OCI-M2 (cell line): Measurements from ENCODE around the gene LRP8.
"Not testable (repeated sequence)": the region's sequence is repeated elsewhere in the genome, so short reads cannot be mapped to it uniquely, and the experiment has no call there.

Source experiments
- DNase-seq: peaks from one replicate; lab custom pipeline; 2025; ENCODE audit not compliant: unreplicated experiment; lab: John Stamatoyannopoulos, UW

The LRP8 gene

DNA sequence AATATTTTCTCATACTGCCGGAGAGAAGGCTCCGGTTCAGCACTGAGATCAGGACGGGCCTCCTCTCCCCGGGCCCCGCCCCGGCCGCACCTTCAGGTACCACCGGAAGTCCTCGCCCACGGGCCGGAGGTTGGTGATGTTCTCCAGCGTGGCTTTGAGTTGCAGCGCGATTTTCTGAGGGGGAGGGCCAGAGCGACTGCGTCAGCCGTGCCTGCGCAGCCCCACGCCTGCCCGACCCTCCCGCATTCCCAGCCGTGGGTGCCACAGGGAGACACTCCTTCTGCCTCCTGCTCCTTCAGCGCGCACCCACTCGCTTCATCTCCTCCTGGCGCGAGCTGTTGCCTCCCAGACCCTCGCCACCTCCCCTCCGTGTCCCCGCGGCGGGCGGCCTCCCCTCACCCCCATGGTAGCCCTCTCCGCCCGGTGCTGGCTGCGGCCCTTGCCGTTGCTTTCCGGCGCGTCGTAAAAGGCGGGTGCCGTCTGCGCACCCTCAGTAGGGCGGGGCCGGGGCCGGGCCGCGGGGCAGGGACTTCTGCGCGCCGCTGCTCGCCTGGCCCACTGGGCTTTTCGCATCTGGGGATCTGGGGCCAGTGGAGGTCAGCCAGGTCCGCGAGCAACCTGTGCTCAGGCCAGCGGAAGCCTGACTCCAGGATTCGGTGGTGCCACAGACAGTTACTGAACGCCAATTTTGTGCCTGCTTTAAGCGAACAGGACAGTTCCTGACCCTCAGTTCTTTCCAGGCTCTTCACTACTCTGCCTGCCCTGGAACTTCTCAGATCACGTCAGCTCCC lies 107.5 kb downstream of the LRP8 start, which contains the start of gene CZIB:
Gene CZIB, minus strand, starts transcription at position 464 of the 791 bp plus-strand sequence. Its CDS starts 59 bp downstream, at position 405.
- no peak for DNase-seq

- no peak for DNase-seq
These were observed 108.2 kb downstream of the LRP8 start for GRCh38 chr1:53219711-53220110.

DNA sequence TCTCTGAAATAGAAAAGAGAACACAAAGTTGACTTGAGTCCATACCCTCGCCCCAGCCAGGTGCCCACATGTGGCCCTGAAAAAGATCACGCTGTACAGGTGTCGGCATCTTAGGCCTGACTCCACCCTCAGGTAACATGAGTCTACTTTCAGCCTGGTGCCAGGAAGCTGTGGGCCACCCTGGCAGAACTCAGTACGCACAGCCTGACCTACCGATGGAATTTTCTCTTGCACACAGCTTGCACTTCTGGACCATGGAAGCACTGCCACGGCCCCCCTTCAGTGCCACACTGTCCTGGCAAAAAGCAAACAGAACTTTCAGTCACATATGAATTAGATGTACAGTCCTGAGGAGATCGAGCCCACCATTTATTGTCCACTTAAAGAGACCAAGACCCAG lies 109.7 kb downstream of the LRP8 start:
- DNase-seq, result no peak

GRCh38 chr1:53214376-53214940 lies 113.4 kb downstream of the LRP8 start:
- no peak for DNase-seq

DNA sequence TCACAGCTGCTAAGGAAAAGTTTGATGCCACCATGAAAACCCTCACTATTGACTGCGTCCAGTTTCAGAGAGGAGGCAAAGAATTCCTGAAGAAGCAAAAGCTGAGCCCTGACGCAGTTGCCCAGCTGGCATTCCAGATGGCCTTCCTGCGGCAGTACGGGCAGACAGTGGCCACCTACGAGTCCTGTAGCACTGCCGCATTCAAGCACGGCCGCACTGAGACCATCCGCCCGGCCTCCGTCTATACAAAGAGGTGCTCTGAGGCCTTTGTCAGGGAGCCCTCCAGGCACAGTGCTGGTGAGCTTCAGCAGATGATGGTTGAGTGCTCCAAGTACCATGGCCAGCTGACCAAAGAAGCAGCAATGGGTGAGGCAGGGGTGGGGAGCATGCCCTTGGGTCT lies 116.9 kb downstream of the LRP8 start:
- no peak for DNase-seq

DNA sequence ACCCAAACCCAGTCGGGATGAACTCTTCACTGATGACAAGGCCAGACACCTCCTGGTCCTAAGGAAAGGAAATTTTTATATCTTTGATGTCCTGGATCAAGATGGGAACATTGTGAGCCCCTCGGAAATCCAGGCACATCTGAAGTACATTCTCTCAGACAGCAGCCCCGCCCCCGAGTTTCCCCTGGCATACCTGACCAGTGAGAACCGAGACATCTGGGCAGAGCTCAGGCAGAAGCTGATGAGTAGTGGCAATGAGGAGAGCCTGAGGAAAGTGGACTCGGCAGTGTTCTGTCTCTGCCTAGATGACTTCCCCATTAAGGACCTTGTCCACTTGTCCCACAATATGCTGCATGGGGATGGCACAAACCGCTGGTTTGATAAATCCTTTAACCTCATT lies 117.5 kb downstream of the LRP8 start:
- no peak for DNase-seq

- DNase-seq, result no peak
These were observed 120.1 kb downstream of the LRP8 start for GRCh38 chr1:53207726-53208125.

- no peak for DNase-seq
These were observed 121.0 kb downstream of the LRP8 start for GRCh38 chr1:53206735-53207379.

DNA sequence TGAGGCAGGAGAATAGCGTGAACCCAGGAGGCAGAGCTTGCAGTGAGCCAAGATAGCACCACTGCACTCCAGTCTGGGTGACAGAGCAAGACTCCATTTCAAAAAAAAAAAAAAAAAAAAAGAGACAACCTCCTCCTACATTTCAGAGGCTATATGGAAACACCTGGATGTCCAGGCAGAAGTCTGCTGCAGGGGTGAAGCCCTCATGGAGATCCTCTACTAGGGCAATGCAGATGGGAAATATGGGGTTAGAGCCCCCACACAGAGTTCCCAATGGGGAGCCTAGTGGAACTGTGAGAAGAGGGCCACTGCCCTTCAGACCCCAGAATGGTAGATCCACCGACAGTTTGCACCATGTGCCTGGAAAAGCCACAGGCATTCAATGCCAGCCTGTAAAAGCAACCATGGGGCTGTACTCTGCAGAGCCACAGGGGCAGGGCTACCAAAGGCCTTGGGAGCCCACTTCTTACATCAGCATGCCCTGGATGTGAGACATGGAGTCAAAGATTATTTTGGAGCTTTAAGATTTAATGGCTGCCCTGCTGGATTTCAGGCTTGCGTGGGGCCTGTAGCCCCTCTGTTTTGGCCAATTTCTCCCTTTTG lies 121.7 kb downstream of the LRP8 start:
- not testable (repeated sequence) for DNase-seq

- not testable (repeated sequence) for DNase-seq
These were observed 122.4 kb downstream of the LRP8 start for GRCh38 chr1:53205496-53205895.

DNA sequence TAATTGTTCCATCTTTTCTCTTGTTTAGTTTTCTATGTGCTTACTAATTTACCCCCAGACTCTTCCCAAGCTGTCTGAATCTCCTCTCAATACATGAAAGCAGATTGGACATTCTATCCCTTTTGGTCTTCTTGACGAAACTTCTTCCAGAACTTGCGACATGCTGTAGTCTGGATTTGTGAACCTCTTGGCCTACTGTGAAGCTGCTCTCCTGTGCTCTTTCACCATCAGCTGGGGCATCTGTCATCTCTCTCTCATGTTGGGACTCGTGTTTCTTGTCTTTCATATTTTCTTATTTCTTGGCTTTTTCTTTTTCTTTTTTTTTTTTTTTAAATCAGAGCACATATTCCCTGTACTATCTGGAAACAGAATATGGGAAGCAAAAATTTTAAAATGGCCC lies 124.4 kb downstream of the LRP8 start:
- no peak for DNase-seq

DNA sequence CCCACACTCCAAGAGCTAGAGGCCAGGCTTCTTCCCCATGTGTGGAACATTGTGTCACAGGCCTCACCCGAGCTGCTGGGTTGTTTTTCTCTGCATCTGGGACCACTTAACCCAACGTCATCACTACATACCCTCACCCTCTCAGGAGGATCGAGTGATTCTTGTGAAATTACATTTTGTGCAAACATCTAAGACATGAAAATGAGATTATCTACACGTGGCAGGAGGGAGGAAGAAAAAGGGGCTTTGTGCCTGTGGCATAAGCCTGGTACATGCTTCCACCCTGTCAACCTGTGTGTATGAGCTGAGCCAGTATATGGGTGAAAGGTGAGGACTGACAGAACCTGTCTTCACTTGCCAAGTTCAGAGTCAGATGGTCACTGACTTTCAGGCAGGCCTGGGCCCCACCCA lies 129.6 kb downstream of the LRP8 start:
- DNase-seq, result no peak

DNA sequence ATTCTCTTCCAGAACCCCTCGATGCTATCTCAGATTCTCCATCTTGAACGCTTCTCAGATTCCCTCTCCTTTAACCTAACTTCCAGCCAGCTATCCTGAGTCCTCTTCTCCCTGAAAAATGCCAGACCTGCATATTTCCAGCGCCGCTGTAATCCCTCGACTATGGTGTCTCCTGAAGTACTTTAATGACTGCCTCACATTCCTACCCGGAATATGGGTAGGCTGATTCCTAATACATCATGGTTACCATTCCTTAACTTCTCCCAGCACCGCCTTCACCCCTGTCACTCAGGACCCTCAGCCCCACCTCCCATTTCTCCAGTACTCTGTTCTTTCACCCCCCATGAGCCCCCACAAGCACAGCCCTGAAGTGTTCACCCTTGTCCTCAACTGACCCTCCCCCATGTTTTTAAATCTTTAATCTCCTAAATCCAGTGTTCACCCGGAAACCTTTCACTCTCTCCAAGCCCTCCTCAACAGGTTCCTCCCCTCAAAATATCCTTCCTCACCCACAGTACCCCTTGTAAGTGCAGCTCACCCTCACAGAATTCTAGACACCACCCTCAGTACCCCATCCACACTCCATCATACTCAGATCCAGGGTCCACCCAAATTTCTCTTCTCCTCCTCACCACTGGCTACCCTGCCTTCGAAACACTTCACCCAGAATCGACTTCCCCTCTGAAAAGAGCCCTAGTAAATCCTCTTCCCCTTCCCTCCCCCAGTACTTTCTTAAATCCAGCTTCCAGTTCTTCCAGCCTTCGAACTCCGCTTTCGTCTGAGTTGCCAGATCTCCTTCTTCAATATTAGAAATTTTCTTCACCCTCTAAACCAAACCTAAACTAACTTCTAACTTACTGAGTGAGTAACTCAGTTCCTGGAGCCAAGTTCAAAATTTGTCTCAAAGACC lies 130.3 kb downstream of the LRP8 start:
- no peak for DNase-seq

DNA sequence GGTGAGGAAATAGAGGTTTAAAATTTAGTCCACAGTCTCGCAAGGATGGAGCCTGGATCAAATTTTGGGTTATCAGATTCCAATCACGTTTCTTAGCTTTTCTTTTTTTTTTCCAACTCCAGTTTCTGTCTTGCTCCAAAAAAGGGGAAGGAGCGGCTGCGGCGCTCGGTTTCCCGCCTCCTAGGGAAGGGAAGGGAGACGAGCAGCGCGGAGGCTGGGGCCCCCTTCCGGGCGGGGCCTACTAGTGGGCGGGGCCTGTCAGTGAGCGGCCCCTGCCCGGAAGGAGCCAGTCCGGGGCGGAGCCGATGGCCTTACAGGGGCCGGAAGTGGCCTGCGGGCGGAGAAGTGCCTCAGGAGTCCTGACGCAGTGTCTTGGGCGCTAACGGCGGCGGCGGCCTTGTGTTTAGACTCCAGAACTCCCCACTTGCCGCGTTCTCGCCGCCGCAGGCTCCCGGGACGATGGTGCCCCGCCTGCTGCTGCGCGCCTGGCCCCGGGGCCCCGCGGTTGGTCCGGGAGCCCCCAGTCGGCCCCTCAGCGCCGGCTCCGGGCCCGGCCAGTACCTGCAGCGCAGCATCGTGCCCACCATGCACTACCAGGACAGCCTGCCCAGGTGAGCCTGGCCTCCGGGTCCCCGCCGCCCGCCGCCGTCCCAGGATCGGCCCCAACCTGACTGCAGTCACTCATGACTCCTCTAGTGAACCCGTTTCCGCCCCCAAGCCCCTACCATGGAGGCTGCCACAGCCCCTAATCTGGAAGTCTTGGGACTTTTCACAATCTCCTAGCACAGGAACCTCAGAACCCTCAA lies 131.2 kb downstream of the LRP8 start, which contains the start of gene CPT2:
Gene CPT2, plus strand, starts transcription at position 340 of the 806 bp plus-strand sequence. Its CDS starts 120 bp downstream, at position 460.
- DNase-seq, result peak; percentile 65

DNA sequence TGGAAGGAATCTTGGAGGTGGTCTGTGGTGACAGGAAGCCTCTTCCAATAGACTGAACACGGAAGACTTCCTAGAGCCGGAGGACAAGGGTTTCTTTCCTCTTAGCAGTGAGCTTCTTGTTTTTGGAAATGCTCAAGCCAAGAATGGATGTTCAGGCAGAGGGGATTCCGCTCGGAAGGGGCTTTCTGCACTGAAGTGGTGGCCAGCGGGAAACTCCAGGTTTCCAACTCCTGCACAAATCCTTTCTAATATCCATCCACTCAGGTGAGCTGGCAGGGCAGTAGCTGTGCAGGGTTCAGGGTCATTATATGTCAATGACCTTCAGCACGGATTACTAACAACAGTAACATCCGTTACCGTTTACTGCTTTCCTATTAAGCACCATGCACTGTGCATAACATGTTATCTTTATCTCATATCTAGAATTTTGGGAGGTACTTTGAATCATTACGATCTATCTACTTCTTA lies 131.8 kb downstream of the LRP8 start:
- no peak for DNase-seq

DNA sequence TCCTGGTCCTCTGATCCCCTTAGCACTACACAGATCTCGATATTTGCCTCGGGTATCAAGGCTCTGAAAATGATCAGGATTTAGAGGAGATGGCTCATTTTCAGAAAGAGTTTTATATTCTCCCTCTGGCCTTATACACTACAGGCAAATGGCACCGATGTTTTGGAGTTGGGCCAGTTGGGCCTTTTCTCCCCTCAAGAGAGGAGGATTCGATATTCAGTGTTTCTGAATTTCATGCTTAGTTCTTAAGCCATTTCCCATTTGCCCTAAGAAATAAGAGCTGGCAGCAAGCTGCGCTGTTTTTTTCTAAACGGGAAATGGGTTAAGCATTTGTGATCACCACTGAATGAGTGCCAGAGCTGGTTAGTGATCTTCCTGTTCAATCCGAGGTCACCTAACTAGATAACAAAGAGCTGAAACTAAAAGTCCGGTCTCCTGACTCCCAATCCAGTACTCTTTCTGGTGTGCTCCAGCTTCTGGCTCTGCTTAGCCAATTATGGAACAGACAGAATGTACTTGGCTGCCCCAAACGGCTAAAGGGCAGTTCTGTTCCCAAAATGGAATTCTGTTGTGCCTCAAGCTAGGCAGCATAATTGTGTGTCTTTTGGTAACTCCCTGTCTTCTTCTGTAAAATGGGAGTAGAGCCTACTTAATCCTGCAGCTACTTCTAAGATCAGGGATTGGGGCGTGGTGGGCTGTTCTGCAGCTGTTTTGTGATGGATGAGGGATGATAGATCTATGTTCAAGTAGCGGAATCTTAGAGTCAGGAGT lies 132.4 kb downstream of the LRP8 start:
- DNase-seq, result no peak
